Ovary (tissue), 9 donors: ENCODE data around the gene IL17RA. TPM values are rescaled to one million over a fixed set of nuclear protein-coding genes. Genes with fewer than 3 reads are reported as not detected.

ENCODE experiments used
- DNase-seq, 5 donors: peaks; one replicate each; pipeline ENCODE4 v3.0.0-alpha.2; 2019 to 2020
- H3K27ac ChIP-seq, 2 donors: fragments of 200-600 bp; one replicate each; pipeline versions ENCODE4 v1.5.1 to v1.8.0; 2019 to 2022
- H3K27me3 ChIP-seq: fragments of 200-600 bp; one replicate; pipeline ENCODE4 v1.8.0; 2022
- H3K36me3 ChIP-seq: fragments of 200-600 bp; sonication (generic); one replicate; pipeline ENCODE4 v1.5.1; 2019
- H3K4me1 ChIP-seq: one replicate; pipeline ENCODE4 v1.8.1; 2013; ENCODE audit warnings: mild to moderate bottlenecking, moderate library complexity; ENCODE audit not compliant: insufficient read depth
- H3K4me3 ChIP-seq: fragments of 200-600 bp; sonication (generic); one replicate; pipeline ENCODE4 v1.5.1; 2017
- H3K9me3 ChIP-seq, 2 donors: fragments of 200-600 bp in 1 of 2; sonication (generic) in 1 of 2; one replicate each; pipeline versions ENCODE4 v1.5.1 to v1.8.1; 2013 to 2019; ENCODE audit warnings: mild to moderate bottlenecking in 1 of 2, moderate library complexity in 1 of 2
- CTCF ChIP-seq, 3 donors: fragments of 450-650 bp in 2 of 3; fragments of 200-600 bp in 1 of 3; IDR thresholded peaks; one replicate each; pipeline versions ENCODE4 v1.5.1 to v1.8.0; 2016 to 2022; ENCODE audit warnings: antibody characterized with exemption in 3 of 3, mild to moderate bottlenecking in 1 of 3
- EP300 ChIP-seq: sonication (generic); formaldehyde crosslinking; IDR thresholded peaks from one replicate; pipeline ENCODE4 v1.6.1; 2017; ENCODE audit warnings: antibody characterized with exemption
- POLR2A ChIP-seq: fragments of 450-650 bp; IDR thresholded peaks from one replicate; pipeline ENCODE4 v1.6.1; 2017; ENCODE audit warnings: antibody characterized with exemption, mild to moderate bottlenecking, moderate library complexity
- WGBS, 3 donors: extraction: QIAGEN DNeasy Blood & Tissue Kit in 1 of 3; methylation state at CpG; one replicate each; pipeline versions ENCODE4 v1.1.5 to v1.1.7; 2013 to 2017; 5-methylcytosine and 5-hydroxymethylcytosine counted together
- intact Hi-C, 4 donors: fragments of 100-400 bp; cut with DNase I; formaldehyde crosslinking; loops; one replicate each; pipeline versions ENCODE4 v1.11.0 to v1.15.1; 2022 to 2023
- polyA plus RNA-seq, 2 donors: library from polyadenylated mRNA; stranded (reverse); fragments of 200-250 nt in 1 of 2; fragments of 350-450 nt in 1 of 2; fragmentation: Illumina TruSeq in 1 of 2; extraction: RNeasy Lipid Tissue Mini Kit (QIAGEN cat#74804) in 1 of 2; gene quantifications; one replicate each; pipeline ENCODE4 v1.2.3, GENCODE V29; 2013 to 2014
- total RNA-seq, 7 donors: library from RNA; depleted of rRNA in 2 of 7; stranded (reverse); fragments of >200 nt in 2 of 7; fragmentation: NEBNext Ultra II Directional in 3 of 7; extraction: Animal tissue kit (Norgen Biotek cat#: 25700) in 3 of 7; gene quantifications; one replicate each; pipeline versions ENCODE4 v1.1.0 to v1.2.4, GENCODE V29; 2016 to 2023
- donor health status: DM: no; HTN: no; CAD: no; lungs with moderate emphysema.
- donor health status: DM: no; HTN: no; CAD: no.
- donor health status: Bipolar disorder and iron deficiency.
- donor health status: DM: yes; HTN: yes; CAD: no.
- donor health status: DM: no; HTN: no; CAD: no.
- donor health status: DM: yes; HTN: yes; CAD: no.

Gene IL17RA
- total and polyA plus RNA-seq, 9 donors = 6.4 to 18.1 (median 13.1) TPM

- intact Hi-C loops = no loop called here
- H3K27ac ChIP-seq = no peak overlapping the region
- no peak for DNase-seq
- H3K9me3 ChIP-seq = no peaks in the 10 kb centered on the region
- no peaks in the 10 kb centered on the region for H3K36me3 ChIP-seq
- H3K27me3 ChIP-seq = no peaks in the 10 kb centered on the region
- H3K4me1 ChIP-seq = no peaks in the 10 kb centered on the region
- H3K4me3 ChIP-seq = no peak overlapping the region
- TF ChIP-seq CTCF (IDR thresholded peaks at IDR 0.05) (no peak), EP300 (no peak), POLR2A (no peak)
- 89 to 92% (median 91%) methylated on average over 7 of the region's 7 CpGs for WGBS, 3 donors
These were observed 17.5 kb downstream of the IL17RA start for GRCh38 chr22:17102297-17102667.

GRCh38 chr22:17103351-17103750 is 18.6 kb downstream of the IL17RA start:
- Histone ChIP-seq H3K27me3 (no peaks in the 10 kb centered on the region), H3K4me3 (no peak overlapping the region), H3K9me3 (no peaks in the 10 kb centered on the region), H3K27ac (no peak overlapping the region), H3K4me1 (no peaks in the 10 kb centered on the region), H3K36me3 (no peaks in the 10 kb centered on the region)
- no peak for DNase-seq
- 93 to 95% (median 94%) methylated on average over 9 of the region's 9 CpGs for WGBS, 3 donors
- intact Hi-C loops = no loop called here
- TF ChIP-seq CTCF (IDR thresholded peaks at IDR 0.05) (no peak), EP300 (no peak), POLR2A (no peak)

GRCh38 chr22:17104336-17104935 is 19.6 kb downstream of the IL17RA start:
- WGBS, 3 donors = 85 to 93% (median 88%) methylated on average over 13 to 14 of the region's 14 CpGs
- H3K4me3 ChIP-seq = no peak overlapping the region
- H3K4me1 ChIP-seq = no peaks in the 10 kb centered on the region
- no peaks in the 10 kb centered on the region for H3K27me3 ChIP-seq
- DNase-seq = no peak
- no peak overlapping the region for H3K27ac ChIP-seq
- TF ChIP-seq EP300 (no peak), POLR2A (no peak), CTCF (IDR thresholded peaks at IDR 0.05) (no peak)
- no peaks in the 10 kb centered on the region for H3K36me3 ChIP-seq
- no peaks in the 10 kb centered on the region for H3K9me3 ChIP-seq
- intact Hi-C loops = no loop called here

- no peak overlapping the region for H3K27ac ChIP-seq
- no peaks in the 10 kb centered on the region for H3K27me3 ChIP-seq
- H3K4me3 ChIP-seq = no peak overlapping the region
- H3K9me3 ChIP-seq = no peaks in the 10 kb centered on the region
- H3K4me1 ChIP-seq = no peaks in the 10 kb centered on the region
- no peak for DNase-seq
- no peak for TF ChIP-seq CTCF (IDR thresholded peaks at IDR 0.05)
- TF ChIP-seq EP300 = no peak
- TF ChIP-seq POLR2A = no peak
- no peaks in the 10 kb centered on the region for H3K36me3 ChIP-seq
- WGBS, 3 donors = 78 to 86% (median 82%) methylated on average over 22 of the region's 22 CpGs
- intact Hi-C loops = no loop called here
These were observed 20.6 kb downstream of the IL17RA start for GRCh38 chr22:17105143-17106129.
